HepG2 (cell line): ENCODE results near the gene RANBP6. TPM values are rescaled to one million over a fixed set of nuclear protein-coding genes. Genes with fewer than 3 reads are reported as not detected.

ENCODE experiments used
- DMAP1 ChIP-seq: IDR thresholded peaks from 2 replicates; pipeline ENCODE4 v1.6.1; 2016
- HBP1 ChIP-seq: IDR thresholded peaks from 2 replicates; pipeline ENCODE4 v1.6.1; 2016; ENCODE audit warnings: low read depth, control low read depth
- HMG20B ChIP-seq: conservative IDR thresholded peaks from 2 replicates; pipeline ENCODE4 v1.6.1; 2016; ENCODE audit warnings: missing genetic modification reagents, missing compliant biosample characterization
- HMGXB3 ChIP-seq: sonication (generic); formaldehyde crosslinking; IDR thresholded peaks from 2 replicates; pipeline ENCODE4 v1.4.0; 2020; ENCODE audit warnings: missing genetic modification reagents, borderline replicate concordance
- JDP2 ChIP-seq: sonication (generic); formaldehyde crosslinking; IDR thresholded peaks from 2 replicates; pipeline ENCODE4 v1.8.1; 2022; ENCODE audit warnings: missing genetic modification reagents, borderline replicate concordance
- KLF6 ChIP-seq: IDR thresholded peaks from 2 replicates; pipeline ENCODE4 v1.8.0; 2016; ENCODE audit warnings: missing biosample characterization, missing genetic modification reagents
- NFYB ChIP-seq: sonication (generic); formaldehyde crosslinking; IDR thresholded peaks from 2 replicates; pipeline ENCODE4 v1.4.0; 2020; ENCODE audit warnings: missing genetic modification reagents
- PHF20 ChIP-seq: sonication (generic); formaldehyde crosslinking; IDR thresholded peaks from 2 replicates; pipeline ENCODE4 v1.5.0; 2020; ENCODE audit warnings: mild to moderate bottlenecking, missing genetic modification reagents
- SCMH1 ChIP-seq: sonication (generic); formaldehyde crosslinking; IDR thresholded peaks from 2 replicates; pipeline ENCODE4 v1.9.0; 2021; ENCODE audit warnings: missing genetic modification reagents, mild to moderate bottlenecking, borderline replicate concordance
- YEATS2 ChIP-seq: sonication (generic); formaldehyde crosslinking; IDR thresholded peaks from 2 replicates; pipeline ENCODE4 v1.4.0; 2020; ENCODE audit warnings: missing genetic modification reagents, borderline replicate concordance
- YEATS4 ChIP-seq: sonication (generic); formaldehyde crosslinking; IDR thresholded peaks from 2 replicates; pipeline ENCODE4 v1.4.0; 2020; ENCODE audit warnings: missing genetic modification reagents, borderline replicate concordance
- ZKSCAN8 ChIP-seq: IDR thresholded peaks from 2 replicates; pipeline ENCODE4 v1.6.1; 2016; ENCODE audit warnings: borderline replicate concordance, missing genetic modification reagents, missing compliant biosample characterization
- ZNF569 ChIP-seq: sonication (generic); formaldehyde crosslinking; IDR thresholded peaks from 2 replicates; pipeline ENCODE4 v1.5.0; 2020; ENCODE audit warnings: mild to moderate bottlenecking, missing genetic modification reagents, moderate library complexity, borderline replicate concordance
- polyA plus RNA-seq, 8 experiments: library from polyadenylated mRNA; depleted of rRNA in 3 of 8; stranded (reverse) in 7 of 8; unstranded in 1 of 8; fragments of >200 nt; fragmentation: Illumina TruSeq in 4 of 8; extraction: Trizol in 4 of 8; gene quantifications; 2 replicates each; pipeline versions ENCODE4 v1.2.1 to v1.2.3, GENCODE V29; 2011 to 2016; ENCODE audit warnings: low read depth in 4 of 8, missing spikeins in 1 of 8, mixed read lengths in 1 of 8; ENCODE audit not compliant: insufficient read depth in 1 of 8
- total RNA-seq, 5 experiments: library from RNA; depleted of rRNA; stranded (reverse); fragments of >200 nt; fragmentation: Illumina TruSeq; extraction: Trizol; gene quantifications; 2 replicates each; pipeline ENCODE4 v1.2.3, GENCODE V29; 2016; ENCODE audit warnings: low read depth in 1 of 5
- TF ChIP-seq, protein P1 (sequence below): fragments of 450-650 bp; IDR thresholded peaks from 2 replicates; pipeline ENCODE4 v1.6.1; 2016
- TF ChIP-seq, protein P2 (sequence below): IDR thresholded peaks from 2 replicates; pipeline ENCODE4 v1.6.1; 2016; ENCODE audit warnings: low read depth, missing genetic modification reagents, missing compliant biosample characterization

Gene RANBP6
- total and polyA plus RNA-seq, 2 of the 13 experiments (the other 11 are each of a cell fraction or from before 2014, with no cell fraction given) = 7.5 to 26.0 TPM

GRCh38 chr9:6008169-6008979, 7.0 kb downstream of the RANBP6 start (continued):
- TF ChIP-seq, protein P1, sequence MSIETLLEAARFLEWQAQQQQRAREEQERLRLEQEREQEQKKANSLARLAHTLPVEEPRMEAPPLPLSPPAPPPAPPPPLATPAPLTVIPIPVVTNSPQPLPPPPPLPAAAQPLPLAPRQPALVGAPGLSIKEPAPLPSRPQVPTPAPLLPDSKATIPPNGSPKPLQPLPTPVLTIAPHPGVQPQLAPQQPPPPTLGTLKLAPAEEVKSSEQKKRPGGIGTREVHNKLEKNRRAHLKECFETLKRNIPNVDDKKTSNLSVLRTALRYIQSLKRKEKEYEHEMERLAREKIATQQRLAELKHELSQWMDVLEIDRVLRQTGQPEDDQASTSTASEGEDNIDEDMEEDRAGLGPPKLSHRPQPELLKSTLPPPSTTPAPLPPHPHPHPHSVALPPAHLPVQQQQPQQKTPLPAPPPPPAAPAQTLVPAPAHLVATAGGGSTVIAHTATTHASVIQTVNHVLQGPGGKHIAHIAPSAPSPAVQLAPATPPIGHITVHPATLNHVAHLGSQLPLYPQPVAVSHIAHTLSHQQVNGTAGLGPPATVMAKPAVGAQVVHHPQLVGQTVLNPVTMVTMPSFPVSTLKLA = 0 out of 2 replicates have a peak, but pooled peaks have one; percentile 8
- TF ChIP-seq HBP1 (peak; percentile 42; the same call in 1 of the 2 replicates), HMGXB3 (CRISPR knock-in tag) (peak; percentile 96), NFYB (CRISPR knock-in tag) (peak; percentile 69), YEATS4 (CRISPR knock-in tag) (peak; percentile 9; the same call in 1 of the 2 replicates), DMAP1 (CRISPR knock-in tag) (0 out of 2 replicates have a peak, but pooled peaks have one; percentile 3), JDP2 (CRISPR knock-in tag) (no peak), YEATS2 (CRISPR knock-in tag) (peak; percentile 72; the same call in 1 of the 2 replicates), PHF20 (CRISPR knock-in tag) (peak; percentile 76), SCMH1 (CRISPR knock-in tag) (no peak), ZKSCAN8 (CRISPR knock-in tag) (0 out of 2 replicates have a peak, but pooled peaks have one; percentile 24), ZNF569 (CRISPR knock-in tag) (no peak), HMG20B (no peak), KLF6 (CRISPR knock-in tag) (0 out of 2 replicates have a peak, but pooled peaks have one; percentile 16)
- TF ChIP-seq, protein P2, sequence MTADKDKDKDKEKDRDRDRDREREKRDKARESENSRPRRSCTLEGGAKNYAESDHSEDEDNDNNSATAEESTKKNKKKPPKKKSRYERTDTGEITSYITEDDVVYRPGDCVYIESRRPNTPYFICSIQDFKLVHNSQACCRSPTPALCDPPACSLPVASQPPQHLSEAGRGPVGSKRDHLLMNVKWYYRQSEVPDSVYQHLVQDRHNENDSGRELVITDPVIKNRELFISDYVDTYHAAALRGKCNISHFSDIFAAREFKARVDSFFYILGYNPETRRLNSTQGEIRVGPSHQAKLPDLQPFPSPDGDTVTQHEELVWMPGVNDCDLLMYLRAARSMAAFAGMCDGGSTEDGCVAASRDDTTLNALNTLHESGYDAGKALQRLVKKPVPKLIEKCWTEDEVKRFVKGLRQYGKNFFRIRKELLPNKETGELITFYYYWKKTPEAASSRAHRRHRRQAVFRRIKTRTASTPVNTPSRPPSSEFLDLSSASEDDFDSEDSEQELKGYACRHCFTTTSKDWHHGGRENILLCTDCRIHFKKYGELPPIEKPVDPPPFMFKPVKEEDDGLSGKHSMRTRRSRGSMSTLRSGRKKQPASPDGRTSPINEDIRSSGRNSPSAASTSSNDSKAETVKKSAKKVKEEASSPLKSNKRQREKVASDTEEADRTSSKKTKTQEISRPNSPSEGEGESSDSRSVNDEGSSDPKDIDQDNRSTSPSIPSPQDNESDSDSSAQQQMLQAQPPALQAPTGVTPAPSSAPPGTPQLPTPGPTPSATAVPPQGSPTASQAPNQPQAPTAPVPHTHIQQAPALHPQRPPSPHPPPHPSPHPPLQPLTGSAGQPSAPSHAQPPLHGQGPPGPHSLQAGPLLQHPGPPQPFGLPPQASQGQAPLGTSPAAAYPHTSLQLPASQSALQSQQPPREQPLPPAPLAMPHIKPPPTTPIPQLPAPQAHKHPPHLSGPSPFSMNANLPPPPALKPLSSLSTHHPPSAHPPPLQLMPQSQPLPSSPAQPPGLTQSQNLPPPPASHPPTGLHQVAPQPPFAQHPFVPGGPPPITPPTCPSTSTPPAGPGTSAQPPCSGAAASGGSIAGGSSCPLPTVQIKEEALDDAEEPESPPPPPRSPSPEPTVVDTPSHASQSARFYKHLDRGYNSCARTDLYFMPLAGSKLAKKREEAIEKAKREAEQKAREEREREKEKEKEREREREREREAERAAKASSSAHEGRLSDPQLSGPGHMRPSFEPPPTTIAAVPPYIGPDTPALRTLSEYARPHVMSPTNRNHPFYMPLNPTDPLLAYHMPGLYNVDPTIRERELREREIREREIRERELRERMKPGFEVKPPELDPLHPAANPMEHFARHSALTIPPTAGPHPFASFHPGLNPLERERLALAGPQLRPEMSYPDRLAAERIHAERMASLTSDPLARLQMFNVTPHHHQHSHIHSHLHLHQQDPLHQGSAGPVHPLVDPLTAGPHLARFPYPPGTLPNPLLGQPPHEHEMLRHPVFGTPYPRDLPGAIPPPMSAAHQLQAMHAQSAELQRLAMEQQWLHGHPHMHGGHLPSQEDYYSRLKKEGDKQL (CRISPR knock-in tag) = 0 out of 2 replicates have a peak, but pooled peaks have one; percentile 22
